Keratinocyte (primary cell): Measurements from ENCODE around the gene EIF2B2.

Source experiments
- CTCF ChIP-seq, 3 experiments: IDR thresholded peaks in 1 of 3; conservative IDR thresholded peaks in 1 of 3; optimal IDR thresholded peaks in 1 of 3; 2 replicates in 2 of 3; 3 replicates in 1 of 3; pipeline versions ENCODE3 to v1.5.1; 2011; ENCODE audit warnings: low read length in 3 of 3, mild to moderate bottlenecking in 3 of 3, moderate library complexity in 2 of 3, control low read depth in 1 of 3, inconsistent platforms in 1 of 3; ENCODE audit not compliant: insufficient read depth in 2 of 3; ENCODE audit errors: extremely low read depth in 1 of 3
- EZH2 ChIP-seq: IDR thresholded peaks from one replicate; pipeline ENCODE4 v1.6.1; 2012; ENCODE audit warnings: inconsistent platforms, mild to moderate bottlenecking, low read length, moderate library complexity

- TF ChIP-seq CTCF (optimal IDR thresholded peaks at IDR 0.05 in 1 of 3, IDR thresholded peaks at IDR 0.05 in 1 of 3, conservative IDR thresholded peaks at IDR 0.05 in 1 of 3; ENCODE audit: extremely low read depth in 1 of 3, insufficient read depth in 2 of 3, low read length in 3 of 3) (no peak), EZH2 (no peak)
Observed at GRCh38 chr14:75048101-75048500, 45.4 kb downstream of the EIF2B2 start.
